HG03460 (cell line): ENCODE measurements around the gene CEACAM21.

ENCODE experiments used
- ATAC-seq: cut with Tn5 transposase; IDR thresholded peaks from one replicate; pipeline ENCODE4 v1.9.1; 2021; ENCODE audit not compliant: unreplicated experiment

The CEACAM21 gene

DNA sequence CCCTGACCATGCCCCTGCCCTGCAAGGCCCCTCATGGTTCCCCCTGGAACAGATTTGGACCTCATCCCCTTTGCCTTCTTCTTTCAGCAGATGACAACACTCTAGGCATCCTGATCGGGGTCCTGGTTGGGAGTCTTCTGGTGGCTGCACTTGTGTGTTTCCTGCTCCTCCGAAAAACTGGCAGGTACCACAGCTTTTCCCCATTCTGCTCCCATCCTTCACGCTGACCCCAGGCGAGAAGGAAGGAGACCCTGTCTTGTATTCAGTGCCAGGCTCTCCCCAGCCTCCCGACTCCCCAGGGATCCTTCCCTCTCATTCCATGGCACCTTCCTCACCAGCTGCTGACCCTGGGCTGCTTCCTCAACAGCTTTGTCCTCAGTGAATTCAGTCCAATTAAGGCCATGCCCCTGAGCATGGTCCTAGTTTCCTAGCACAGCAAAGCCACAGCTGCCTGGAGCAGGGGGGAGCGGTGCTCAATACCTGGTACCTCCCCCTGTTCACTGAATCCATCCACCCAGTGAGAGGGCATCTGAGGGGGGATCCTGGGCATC, 8.4 kb downstream of the CEACAM21 start:
- no peak for ATAC-seq

DNA sequence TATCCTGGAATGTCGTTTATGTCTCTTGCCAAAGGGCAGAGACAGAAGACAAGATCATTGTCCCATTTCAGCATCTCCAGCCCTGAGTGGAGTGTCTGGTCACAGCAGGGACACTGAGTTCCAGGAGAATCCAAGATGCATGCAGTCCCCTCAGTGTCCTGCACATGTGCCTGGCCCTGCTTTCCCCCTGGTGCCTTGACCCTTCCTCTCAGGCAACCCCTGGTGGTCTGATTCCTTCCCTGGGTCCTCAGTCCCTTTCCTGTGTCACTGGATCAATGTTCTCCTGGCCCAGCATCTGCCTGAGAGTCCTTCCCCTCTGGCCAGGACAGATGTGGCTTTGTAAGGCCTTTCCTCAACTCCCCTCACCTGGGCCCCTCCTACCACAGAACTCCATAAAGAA, 9.0 kb downstream of the CEACAM21 start:
- no peak for ATAC-seq

GRCh38 chr19:41586064-41586463, 10.1 kb downstream of the CEACAM21 start:
- no peak for ATAC-seq

DNA sequence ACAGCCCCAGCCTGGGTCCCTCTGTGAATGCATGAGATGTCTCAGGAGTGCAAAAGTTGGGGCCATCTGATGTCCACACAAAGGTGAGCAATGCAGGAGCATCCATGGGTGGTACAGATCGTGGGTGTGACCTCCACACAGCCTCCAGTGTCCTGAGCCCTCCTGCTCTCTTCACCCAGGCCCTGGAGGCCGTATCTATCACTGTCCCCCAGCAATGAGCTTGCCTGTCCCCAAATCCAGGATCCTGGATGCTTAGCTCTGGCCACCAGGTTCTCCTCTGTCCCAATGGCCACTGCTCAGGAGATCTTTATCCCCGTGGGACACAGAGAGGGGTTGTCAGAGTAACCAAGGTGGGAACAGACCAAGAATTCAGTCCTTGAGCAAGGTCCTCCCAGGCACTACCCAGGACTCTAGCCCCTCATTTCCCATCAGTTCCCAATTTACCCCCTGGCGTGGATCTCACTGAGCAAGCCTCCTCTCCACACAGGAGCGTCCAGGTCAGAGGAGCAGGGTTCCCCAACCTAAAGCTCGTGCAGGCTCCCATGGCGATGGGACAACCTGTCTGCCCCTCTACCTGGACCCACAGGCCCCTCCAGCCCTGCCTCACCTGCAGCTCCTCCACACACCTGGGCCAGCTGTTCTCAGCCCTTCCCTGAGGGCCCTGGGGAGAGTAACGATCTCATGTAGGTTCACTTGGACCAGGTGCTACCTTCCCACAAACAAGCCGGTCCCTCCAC, 11.3 kb downstream of the CEACAM21 start:
- ATAC-seq, result no peak

DNA sequence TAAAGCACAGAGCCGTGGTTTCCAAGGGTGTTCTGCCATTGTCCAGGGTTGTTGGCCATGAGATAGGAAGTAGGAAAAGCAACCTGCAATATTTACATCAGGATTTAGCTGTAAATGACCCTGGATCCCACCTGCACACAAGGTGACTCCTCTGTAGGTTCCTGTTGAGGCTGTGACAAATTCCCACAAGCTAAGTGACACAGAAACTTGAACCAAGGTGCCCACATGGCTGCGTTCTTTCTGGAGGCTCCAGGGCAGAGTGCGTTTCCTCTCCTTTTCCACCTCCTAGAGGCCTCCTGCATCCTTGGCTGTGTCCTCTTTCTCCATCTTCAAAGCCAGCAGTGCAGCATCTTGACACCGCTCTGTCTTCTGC, 11.9 kb downstream of the CEACAM21 start:
- no peak for ATAC-seq

- ATAC-seq, result no peak
These were observed 12.7 kb downstream of the CEACAM21 start for GRCh38 chr19:41588497-41589209.

GRCh38 chr19:41589371-41589770, 13.4 kb downstream of the CEACAM21 start:
- ATAC-seq, result no peak

DNA sequence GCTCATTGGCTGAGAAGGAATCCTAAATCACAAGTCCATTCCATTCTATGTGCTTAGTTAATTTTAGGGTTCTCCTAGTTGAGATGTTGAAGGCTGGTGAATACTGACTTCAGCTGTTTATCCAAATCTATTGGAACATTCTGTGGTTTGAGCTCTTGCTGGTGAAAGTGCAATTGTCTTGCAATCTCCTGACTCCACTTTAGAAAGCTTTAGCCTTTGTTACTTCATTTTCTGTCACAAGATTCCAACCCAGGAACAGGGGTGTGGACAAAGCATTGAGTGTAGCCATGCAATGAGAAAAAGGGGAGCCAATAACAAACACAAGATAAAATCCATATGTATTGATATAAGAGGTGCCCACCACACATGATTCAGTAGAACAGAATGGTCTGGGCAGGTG, 15.0 kb downstream of the CEACAM21 start:
- ATAC-seq, result no peak

DNA sequence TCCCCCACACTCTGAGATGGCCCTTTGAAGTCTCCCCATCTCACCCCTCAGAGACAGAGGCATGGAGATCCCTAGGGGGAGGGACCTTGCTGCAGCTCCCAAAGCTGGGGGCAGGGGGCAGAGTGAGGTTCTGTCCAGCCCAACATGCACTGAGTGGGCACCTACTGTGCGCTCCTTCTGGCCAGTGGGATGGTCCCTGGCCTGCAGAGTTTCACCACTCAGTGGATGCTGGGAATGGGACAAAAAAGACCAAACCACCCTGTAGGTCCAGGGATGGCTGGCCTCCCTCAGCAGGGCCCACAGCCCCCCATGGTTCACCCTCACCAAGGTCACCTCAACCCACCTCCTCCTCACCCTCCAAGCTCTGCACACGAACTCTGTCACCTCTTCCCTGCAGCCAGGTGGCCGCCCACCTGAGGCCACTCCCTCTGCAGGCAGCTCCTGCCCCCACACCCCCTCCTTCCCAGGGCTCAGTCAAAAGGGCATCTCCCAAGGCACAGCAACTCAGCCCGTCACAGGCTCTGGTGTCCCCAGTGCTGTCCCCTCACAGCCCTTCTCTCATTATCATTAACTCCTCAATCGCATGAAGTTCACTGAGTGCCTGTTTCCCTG, 16.1 kb downstream of the CEACAM21 start:
- ATAC-seq, result no peak

- no peak for ATAC-seq
These were observed 19.4 kb downstream of the CEACAM21 start for GRCh38 chr19:41595258-41595889.

GRCh38 chr19:41595890-41596280, 19.9 kb downstream of the CEACAM21 start:
- ATAC-seq, result no peak

DNA sequence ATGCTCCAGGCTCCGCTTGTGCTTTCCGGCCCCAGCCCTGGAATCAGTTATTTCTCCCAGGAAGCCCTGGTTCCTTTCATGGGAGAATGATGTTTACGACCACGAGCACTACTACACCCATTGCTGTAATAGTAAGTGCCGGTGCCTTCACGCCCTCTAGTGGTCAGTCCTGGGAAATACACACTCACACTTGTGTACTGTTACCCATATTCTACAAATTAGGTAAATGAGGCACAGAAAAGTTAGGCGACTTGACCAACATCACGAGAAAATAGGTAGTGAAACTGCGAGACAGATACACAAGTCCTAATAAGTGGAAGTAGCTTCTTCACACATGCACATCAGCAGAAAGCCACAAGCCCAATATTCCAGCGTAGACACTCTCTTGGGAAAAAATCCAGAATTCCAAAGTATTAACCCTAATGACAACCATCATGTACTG, 21.7 kb downstream of the CEACAM21 start:
- ATAC-seq, result no peak

DNA sequence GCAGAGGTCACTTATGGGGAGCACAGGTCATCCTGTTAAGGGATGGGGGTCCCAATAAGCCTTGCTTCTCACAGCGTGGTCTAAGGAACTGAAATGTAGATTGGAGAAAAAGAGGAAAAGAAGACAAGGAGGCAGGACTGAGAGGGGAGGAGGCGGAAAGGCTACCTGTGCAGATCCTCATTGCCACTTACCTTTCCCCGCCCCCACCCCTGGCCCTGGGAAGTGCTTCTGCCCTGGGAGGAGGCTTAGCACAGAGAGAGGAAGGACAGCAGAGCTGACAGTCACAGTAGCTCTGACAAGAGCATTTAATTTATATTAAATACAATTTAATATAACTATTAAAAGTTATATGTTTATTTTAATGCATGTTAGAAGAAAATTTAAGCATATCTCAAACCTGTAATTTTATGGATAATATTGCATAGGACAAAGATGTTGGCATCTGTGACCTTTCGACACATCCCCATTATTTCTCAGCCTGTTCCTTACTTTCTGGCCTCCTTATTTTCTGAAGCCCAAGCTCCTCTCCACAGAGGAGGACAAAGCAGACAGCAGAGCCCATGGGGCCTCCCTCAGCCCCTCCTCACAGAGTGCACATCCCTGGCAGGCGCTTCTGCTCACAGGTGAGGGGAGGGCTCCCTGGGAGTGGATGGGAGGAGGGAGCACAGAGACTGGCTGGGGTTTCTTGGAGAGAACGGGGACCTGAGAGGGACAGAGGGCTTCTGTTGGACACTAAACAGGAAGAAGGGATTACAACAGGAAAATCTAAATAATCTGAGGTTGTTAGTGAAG, 23.4 kb downstream of the CEACAM21 start:
- no peak for ATAC-seq

DNA sequence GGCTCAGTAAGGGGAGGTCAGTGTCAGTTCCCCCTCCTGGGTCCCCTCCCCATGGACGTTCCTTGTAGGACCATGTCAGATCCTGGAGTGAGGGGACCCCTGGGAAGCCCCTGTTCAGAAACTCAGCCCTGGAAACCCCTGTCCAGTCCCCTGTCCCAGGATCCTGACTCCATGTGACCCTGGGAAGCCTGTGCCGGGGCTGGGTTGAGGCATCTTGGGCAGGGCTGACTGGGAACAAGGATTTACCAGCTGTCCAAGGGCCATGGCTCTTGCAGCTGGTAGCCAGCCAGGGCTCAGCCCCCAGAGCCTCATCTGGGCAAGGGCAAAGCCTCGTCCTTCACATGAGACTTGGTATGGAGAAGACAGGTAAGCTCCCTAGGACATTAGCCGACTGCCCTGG, 25.8 kb downstream of the CEACAM21 start:
- no peak for ATAC-seq

DNA sequence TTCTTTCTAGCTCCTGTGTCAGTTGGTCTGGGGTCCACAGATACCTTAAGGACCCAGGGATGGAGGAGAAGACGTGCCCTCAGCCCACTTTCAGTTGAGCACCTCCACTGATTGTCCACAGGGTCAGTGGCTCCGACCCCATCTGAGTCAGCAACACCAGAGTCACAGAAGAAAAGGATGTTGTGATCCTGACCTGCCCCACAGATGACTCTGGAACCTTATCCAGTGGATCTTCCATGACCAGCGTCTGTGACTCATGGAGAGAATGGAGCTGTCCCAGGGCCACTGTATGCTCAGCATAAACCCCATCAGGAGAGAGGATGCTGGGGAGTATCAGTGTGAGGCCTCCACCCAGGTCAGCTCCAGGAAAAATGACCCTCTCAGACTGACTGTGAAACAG, 28.9 kb downstream of the CEACAM21 start:
- no peak for ATAC-seq

DNA sequence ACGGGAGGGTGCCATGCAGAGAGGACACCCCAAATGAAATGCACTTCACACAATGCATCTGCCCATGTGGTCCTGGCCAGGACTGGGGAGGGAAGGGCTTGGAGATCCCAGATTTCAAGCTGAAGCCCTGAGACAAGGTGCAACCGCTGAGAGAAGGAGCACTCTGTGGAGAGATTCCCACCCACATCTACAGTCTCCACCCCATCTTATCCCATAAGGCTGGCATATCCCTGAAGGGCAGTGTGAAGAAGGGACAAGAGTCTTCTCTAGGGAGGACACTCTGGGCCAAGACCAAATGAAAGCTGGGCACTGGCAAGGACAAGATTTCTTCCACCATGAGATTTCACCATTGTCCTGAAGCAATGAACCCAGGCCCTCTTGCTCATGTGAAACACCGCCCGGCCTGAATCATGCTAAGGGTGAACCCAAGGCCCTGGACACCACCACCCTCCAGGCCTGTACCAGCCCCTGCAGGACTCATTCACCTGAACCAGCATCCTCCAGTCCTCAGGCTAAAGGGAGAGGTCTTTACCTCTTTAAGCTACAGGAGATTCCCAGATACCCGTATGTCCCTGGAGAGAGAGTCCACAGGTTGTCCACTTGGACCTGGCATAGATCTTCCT, 30.4 kb downstream of the CEACAM21 start:
- ATAC-seq, result no peak

GRCh38 chr19:41607668-41608067, 31.7 kb downstream of the CEACAM21 start:
- ATAC-seq, result no peak

- ATAC-seq, result no peak
These were observed 34.8 kb downstream of the CEACAM21 start for GRCh38 chr19:41610789-41611188.

- ATAC-seq, result no peak
These were observed 36.5 kb downstream of the CEACAM21 start for GRCh38 chr19:41612483-41612882.

DNA sequence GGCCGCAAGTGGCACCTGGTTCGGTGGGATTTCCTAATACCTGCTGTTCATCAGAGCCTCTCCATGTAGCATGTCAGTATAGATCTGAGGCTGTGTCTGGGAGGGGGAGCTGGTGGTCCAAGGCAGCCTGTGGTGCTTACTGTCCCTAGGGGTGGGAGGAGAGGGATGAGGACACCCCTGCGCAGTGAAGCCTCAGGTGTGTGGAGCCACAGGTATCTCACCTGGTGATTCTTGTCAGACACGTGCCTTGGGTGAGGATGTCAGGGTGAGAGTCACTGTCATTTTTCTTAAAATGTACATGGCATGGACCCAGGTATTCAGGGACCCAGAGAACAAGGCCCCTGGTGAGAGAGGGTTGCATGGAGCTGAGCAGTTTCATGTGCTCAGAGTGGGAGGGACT, 39.2 kb downstream of the CEACAM21 start:
- no peak for ATAC-seq
